ENCODE results near the gene SIN3A. TPM values are rescaled to one million over a fixed set of nuclear protein-coding genes. Genes with fewer than 3 reads are reported as not detected.
"Not testable (repeated sequence)": the region's sequence is repeated elsewhere in the genome, so short reads cannot be mapped to it uniquely, and the experiment has no call there.

The SIN3A gene
- total RNA-seq: 93.6 TPM

DNA sequence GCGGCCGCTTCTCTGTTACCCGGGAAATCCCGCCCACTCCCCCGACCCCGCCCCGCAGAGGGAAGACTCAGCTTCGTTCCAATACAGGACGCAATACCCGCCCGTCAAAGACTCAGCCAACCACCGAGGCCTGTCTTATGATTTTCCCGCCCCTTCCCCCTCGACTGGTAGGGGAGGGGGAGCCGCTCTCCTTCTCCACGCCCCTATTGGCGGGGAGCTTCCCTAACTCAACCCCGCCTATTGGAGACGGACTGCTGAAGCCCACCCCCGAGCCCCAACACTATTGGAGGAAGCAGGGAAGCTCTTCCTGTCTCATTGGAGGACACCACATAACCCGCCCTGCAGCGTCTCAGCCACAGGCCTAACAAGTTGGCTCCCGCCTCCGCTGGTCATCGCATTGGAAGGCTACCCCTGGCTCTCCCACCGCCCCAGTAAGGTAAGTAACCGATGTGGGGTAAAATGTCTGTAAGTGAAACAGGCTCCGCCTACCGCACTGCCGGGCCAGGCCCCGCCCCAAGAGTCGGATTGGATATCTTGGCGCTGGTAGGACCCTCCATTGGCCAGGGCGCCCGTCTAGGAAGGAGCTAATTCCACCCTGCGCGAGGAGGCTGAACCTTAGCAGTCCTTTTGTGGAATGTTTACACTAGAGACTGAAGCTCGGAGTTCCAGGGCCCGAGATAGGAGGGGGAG lies at the start of gene SIN3A:
SIN3A (minus strand) TSS at position 17 of the 690 bp plus-strand sequence. CDS start 21,315 bp downstream, outside the sequence.
- peak; percentile 100 for DNase-seq (ENCODE audit: low spot score)

DNA sequence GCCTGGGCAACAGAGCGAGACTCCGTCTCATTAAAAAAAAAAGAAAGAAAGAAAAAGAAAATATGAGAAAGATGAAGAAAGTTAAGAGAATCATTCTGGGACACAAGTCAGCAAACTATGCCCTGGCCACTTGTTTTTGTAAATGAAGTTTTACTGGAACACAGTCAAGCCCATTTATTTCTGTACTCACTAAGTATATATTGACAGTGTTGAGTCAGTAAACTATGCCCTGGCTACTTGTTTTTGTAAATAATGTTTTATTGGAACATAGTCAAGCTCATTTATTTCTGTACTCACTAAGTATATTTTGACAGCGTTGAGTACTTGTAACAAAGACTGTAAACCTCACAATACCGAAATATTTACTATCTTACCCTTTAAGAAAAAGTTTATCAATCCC lies 42.2 kb upstream of the SIN3A start:
- no peak for DNase-seq (ENCODE audit: low spot score)

DNA sequence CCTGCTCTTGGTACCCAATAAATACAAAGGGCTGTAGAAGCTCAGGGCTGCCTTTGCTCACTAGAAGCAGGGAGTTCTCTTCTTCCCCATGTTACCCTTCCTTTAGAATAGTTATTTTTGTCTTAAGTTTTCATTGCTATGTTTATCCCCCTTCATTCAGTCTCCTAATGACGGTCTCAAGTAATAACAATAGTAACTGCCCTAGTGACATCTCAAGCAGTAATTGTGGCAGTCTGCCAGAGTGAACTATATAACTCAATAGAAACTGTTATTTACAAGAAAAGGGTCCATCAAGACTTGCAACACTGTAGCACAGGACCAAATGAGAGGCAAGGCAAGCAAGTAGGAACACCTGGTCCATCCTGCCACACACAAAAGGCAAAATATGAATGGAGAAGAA lies 32.5 kb upstream of the SIN3A start:
- no peak for DNase-seq (ENCODE audit: low spot score)

DNA sequence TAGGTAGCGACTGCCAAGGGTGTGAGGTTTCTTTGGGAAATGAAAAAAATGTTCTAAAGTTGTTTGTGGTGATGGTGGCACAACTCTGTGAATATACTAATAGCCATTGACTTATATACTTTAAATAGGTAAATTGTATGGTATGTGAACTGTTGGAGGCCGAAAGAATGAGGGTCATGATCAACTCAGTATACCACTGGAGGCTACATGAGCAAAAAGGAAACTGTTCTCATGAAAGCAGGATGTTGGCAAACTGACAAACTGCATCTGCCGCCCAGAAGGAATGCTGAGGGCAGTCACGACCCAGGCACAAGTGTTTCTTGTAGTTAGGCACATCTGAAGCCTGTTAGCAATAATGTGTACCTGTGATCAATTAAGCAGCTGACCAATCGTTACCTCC lies 32.1 kb upstream of the SIN3A start:
- not testable (repeated sequence) for DNase-seq (ENCODE audit: low spot score)

DNA sequence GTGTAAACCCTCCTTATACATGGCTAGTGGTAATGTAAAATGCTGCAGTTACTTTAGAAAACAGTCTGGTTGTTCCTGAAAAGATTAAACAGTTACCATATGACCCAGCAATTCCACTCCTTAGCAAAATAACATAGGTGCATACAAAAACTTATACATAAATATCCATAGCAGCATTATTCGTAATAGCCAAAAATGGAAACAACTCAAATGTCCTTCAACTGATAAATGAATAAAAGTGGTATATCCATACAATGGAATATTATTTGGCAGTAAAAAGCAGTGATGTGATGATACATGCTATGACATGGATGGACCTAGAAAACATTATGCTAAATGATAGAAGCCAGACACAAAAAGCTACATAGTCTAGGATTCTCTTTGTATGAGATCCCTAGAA lies 31.6 kb upstream of the SIN3A start:
- no peak for DNase-seq (ENCODE audit: low spot score)

DNA sequence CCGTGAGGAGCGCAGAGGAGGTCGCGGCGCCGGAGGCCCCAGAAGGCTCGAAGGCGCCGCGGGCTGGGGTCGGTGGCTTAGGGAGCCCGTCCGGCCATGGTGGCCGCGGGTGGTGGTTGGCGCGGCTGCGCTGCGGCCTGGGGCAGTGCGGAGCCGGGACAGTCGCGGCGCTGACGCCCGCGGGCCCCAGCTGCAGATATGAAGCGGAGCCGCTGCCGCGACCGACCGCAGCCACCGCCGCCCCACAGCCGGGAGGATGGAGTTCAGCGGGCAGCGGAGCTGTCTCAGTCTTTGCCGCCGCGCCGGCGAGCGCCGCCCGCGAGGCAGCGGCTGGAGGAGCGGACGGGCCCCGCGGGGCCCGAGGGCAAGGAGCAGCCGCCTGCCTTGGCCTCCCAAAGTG lies 29.0 kb upstream of the SIN3A start:
- not testable (repeated sequence) for DNase-seq (ENCODE audit: low spot score)

DNA sequence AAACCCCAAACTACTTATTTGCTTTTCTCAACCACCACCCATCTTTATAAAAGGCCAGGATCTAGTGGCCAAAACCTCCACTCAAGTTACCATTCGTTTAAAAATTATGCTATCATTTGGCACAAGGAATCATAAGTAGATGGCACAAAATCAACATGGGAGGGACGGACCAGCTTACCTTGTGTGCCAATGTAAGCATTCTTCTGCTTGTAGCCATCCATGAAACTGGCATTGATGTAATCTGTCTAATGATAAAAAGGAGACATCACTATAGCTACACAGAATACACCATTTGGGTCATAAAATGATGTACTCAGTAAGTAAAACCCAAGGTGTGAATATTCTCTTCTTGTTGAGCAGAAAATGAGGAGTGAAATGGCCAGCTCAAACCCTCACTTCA lies 28.2 kb upstream of the SIN3A start:
- no peak for DNase-seq (ENCODE audit: low spot score)

DNA sequence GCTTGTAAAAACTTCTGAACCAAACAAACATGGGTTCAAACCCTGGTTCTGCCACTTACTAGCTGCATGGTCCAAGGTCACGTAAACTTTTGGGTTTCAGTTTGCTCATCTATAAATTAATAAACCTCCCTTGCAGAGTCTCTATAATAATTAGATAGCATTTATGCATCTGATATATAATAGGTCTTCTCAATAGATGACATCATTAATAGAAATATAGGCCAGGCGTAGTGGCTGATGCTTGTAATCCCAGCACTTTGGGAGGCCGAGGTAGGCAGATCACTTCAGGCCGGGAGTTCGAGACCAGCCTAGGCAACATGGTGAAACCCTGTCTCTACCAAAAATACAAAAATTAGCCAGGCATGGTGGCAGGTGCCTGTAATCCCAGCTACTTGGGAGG lies 25.6 kb upstream of the SIN3A start:
- DNase-seq (ENCODE audit: low spot score): not testable (repeated sequence)

DNA sequence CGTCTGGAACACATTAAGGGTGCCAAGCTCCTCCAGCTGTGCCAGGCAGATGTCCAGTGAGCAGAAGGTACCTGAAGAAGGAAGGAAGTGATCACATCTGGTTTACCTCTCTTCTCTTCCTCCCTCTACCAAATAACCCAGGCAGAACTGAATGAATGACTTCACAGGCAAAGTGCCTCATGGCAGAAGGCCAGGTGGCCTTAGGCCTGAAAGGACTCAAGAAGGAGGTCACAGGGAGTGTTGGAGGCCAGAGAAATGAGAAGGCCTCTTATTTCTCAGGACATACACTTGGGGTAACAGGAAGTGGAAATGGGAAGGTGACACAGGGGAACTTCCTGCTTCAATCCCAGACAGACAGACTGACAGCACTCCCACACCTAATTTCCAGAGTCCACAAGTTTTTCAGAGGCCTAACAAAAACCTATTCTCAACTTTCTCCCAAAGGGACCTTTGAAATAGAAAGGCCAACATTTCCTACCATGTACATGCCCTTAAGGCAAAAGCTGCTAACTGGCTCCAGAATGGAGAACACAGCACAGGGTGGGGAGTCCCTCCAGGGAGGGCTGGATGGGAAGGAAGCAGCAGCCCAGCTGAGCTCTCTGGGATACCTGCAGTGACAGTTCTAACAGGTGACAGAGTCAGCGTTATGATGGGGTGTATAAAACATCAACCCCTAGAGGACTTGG lies 17.6 kb upstream of the SIN3A start:
- DNase-seq (ENCODE audit: low spot score): no peak

DNA sequence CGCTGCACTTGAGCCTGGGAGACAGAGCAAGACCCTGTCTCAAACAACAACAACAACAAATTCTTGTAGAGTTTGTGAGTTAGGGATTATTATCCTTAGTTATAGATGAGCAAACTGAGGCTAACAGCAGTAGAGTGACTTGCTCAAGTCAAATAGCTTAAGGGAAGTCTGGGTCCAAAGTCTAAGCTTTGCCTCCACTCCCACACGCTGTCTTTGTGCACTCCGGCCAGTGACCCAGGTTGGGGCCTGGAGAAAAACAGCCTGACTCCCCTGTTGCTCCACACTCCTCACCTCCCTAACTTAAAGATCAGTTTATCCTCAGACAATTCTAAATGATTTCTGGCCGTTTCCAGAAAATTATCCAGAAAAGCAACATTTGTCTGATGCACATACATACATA lies 9.2 kb upstream of the SIN3A start:
- DNase-seq (ENCODE audit: low spot score): no peak

DNA sequence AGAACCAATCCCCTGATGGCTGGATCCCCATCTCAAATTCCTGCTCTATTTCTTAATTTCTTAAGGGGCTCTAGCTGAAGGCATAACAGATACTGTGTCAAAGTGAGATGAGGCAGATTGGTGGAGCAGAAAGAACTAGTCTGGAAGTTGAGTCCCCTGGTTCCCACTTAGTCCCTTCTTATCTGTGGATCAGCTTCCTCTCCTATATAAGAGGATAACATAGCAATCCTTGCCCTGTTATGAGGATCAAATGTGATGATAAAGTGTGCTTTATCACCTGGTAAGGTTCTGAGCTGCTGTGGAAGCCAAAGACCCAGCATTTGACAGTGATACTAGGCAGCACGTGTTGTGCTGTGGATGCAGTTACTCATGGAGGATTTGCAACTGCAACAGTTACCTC lies 8.1 kb upstream of the SIN3A start:
- DNase-seq (ENCODE audit: low spot score): no peak

DNA sequence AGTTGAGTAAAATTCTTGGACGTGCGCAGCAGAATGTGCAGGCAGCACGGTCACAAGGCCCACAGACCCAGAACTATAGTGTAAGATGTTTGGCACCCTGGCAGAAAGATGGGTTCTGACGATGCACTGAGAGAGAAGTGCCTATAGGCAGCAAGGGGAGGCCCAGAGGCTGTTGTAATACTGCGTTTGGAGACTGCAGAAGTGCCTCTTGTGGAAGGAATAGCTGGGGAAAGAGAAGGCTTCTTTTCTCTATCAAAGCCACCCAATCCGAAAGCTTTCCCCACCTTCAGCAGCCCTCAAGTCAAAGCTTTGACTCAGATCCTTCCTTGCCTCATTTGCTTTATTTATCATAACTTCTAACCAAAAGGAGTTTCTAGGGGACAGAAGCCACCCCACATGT lies 5.2 kb upstream of the SIN3A start:
- no peak for DNase-seq (ENCODE audit: low spot score)

DNA sequence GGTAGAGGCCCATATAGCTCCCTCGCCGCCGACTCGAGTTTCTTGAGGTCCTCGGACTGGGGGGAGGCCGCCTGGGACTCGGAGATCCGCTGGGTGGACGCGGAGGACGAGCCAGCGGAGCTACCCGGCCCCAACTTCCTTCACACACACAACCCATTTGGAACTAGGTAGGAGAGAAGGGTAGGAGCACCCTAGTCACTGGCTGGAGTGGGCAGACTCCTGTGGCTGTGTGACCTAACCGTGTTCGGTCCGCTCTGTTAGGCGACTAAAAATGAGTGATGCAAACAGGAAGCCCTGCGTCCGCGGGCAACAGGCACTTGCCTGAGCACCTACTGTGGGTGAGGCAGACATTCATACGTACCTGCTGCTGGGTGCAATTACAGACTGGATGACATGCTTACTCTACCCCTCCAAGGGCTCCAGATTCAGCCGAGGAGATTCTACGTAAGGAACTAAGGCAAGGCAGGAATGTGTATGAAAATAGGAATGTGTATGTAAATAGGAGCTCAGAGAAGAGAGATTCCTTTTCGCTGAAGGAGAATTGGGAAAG lies 4.6 kb upstream of the SIN3A start:
- DNase-seq (ENCODE audit: low spot score): peak; percentile 65

DNA sequence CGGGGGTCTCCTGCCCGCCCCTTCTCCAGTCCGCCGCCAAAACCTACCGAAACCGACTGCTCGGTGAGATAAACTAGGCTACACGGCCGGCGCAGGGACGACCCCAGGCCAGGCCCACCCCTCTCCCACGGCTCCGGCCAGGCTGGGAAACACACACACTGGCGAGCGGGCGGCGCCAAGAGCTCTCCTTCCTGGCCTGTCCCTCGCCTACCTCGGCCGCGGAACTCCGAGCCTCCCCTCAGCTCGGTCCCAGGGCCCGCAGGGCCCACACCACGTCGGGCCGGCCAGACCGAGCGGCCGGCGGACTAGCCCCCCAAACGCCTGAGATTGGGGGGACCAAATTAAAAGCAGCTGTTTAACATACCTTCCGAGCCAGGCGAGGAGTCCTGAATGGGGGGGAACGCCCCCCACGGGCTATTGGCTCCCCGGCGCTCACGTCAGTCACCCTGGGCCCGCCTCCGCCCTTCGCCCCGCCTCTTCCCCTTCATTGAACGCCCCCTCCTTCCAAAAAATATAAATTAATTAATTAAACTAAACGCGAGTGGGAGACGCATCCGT lies 4.0 kb upstream of the SIN3A start:
- peak; percentile 93 for DNase-seq (ENCODE audit: low spot score)

DNA sequence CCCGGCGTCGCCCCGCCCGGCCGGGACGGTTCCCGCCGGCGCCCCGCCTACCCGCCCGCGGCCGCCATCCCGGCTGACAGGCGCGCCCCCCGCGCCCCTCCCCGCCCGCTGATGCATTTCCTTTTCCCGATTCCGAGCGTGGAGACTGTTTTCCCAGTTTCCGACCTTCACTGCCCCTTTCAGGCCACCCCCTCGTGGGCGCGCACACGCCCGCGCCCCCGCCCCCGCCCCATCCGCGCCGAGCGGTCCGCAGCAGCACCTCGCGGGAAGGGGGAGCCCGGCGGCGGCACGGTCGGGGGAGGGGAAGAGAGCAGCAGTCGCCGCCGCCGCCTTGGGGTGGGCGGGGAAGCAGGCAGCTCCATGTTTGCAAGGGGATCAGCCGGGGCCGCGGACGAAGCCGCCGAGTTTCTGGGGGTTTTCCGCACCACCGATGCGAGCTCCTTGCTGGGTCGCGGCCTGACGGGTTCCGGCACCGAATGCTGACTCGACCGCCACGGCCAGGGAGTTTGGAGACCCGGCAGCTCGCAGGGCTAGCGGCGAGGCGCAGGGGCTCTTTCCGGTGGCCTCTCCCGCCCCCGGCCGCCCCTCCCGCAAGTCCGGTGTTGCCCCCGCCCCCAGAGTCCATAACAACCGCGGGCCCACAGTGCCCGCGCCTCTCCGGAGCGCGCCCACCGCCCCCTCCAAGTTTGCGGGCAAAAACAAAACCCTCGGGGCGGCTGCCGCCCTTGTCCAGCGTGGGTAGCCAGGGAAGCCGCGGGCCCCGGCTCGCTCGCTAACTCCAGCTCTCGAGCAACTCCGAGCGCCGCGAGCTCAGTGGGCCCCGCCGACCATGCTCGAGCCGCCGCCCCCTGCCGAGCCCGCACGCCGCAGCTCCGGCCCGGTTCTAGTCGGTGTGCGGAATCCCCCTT lies 3.2 kb upstream of the SIN3A start:
- peak; percentile 74 for DNase-seq (ENCODE audit: low spot score)

DNA sequence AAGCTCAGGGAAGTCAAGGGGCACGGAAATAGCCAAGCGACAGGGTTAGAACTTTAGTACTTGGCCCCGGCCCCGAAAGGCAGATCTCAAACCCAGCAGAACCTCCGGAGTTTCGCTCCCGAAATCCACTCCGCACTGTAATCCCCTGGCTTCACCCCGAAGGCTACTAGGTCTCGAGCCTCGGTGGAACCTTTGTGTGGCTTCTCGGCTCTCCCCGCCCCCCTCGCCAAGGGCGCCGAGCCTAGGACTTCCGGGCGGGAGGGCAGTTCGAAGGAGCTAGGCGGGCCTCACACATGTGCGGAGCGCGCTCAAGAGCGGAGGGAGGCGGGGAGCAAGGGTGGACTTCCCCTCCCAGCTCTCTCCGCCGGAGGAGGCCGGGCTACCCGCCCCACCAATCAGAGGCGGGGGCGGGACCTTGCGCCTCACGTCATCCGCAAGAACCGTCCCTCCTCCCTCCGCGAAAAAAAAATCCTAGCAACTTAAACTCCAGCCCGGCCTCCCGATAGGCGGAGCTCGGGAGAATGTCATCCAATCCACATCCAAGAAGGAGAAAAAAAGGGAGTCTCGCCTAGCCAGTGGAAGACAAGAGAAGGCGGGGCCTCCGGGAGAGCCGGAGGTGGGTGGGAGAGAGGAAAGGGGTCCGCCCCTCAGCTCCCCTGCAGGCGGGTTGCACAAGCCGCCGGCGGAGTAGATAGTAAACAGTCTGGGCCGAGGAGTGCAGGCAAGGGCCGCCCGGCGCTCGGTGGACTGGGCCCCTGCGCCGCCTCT lies 2.4 kb upstream of the SIN3A start:
- peak; percentile 98 for DNase-seq (ENCODE audit: low spot score)

DNA sequence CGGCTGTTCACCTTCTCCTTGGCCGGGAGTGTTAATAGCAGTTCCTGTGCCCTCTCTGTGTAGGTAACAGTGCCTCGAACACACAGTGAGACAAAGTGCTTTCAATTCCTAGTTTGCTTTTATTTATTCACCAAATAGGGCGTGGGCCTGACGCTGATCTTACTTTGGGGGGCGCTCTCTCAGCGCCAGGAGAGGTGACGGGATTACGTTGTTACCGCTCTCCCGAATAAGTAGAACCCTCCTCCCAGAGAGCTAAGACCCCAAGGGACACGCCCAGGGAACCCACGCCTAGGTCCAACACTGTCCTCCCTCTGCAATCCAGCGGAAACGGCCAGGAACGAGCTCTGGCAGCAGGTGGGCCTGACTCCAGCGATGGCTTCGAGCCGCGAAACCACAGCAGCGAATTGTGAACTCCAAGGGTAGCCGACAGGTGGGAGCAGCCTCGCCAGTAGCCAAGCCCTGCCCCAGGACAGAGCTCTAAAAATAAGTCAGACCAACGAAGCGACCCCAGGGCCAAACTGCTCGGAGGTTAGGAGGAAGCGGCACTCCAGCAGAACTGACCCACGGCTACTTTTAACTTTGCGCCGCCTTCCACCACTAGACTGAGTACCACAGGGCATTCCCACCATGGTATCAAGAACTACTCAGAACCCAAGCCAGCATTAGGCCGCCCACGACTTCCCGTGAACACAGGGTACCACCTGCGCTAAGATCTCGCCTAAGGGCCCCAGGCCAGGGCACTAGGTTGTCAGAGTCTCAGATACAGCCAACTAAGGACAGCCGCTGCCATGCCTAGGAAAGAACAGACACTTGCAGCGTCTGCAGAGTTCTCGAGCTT lies 1.6 kb upstream of the SIN3A start:
- peak; percentile 72 for DNase-seq (ENCODE audit: low spot score)

DNA sequence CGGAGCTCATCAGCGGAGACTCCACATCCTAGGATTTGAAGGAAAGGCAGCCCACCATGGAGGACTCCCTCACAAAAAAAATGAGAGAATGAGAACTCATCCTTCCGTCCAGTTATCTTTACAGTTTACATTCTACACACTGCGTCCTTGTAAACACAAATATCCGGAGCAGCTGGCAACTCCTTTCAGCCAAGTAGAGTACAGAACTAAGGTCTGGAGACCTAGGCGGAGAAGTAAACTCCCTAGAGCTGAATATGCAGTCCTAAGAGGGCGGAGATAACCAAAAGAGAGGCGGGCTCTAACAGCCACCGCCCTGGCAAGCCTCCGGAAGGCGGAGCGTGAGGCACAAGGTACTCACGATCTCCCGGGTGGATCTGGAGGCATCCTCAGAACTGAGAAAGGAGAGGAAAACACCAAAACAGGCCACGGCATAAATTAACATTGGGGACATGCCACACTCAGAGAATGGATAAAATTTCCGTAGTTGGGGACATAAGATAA lies 924 bp upstream of the SIN3A start:
- peak; percentile 92 for DNase-seq (ENCODE audit: low spot score)

DNA sequence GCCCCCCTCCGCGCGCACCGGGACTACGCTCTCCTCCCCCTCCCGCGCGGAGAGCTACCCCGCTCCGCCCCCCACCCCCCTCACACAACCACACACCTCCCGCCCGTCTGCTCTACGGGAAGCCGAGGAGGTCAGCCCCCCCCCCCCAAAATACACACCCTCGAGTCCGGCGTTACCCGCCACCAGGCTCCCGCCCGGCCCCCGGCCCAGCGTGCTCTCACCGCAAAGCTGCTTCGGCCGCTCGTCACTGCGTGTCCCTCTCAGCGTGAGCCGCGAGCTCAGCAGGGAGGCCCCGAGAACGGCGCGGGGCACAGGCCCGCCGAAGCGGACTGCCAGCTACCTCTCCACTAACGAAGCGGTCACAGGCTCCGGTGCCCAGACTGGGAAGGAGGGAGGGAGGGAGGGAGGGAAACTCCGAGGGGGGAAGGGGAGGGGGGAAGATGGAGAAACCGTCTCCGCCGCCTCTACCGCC lies 252 bp downstream of the SIN3A start:
- no peak for DNase-seq (ENCODE audit: low spot score)

Measured in ureter (tissue), 1 donor.